Fibroblast of mammary gland (primary cell): ENCODE data around the gene CDR2L.
A peak's percentile ranks its signal among the peaks of the same experiment; 100 is the strongest.

Experiments used
- DNase-seq: peaks from one replicate; pipeline ENCODE4 v3.0.0-alpha.2; 2010; ENCODE audit warnings: low read depth
- H3K4me3 ChIP-seq: 2 replicates; pipeline ENCODE4 v1.5.1; 2011; ENCODE audit warnings: low read depth, mild to moderate bottlenecking, low read length, moderate library complexity; ENCODE audit not compliant: control insufficient read depth
- TF ChIP-seq, protein P1 (sequence below): conservative IDR thresholded peaks from 2 replicates; pipeline ENCODE4 v1.5.1; 2011; ENCODE audit warnings: low read depth, low read length, inconsistent platforms; ENCODE audit not compliant: control insufficient read depth, insufficient read depth

The CDR2L gene

DNA sequence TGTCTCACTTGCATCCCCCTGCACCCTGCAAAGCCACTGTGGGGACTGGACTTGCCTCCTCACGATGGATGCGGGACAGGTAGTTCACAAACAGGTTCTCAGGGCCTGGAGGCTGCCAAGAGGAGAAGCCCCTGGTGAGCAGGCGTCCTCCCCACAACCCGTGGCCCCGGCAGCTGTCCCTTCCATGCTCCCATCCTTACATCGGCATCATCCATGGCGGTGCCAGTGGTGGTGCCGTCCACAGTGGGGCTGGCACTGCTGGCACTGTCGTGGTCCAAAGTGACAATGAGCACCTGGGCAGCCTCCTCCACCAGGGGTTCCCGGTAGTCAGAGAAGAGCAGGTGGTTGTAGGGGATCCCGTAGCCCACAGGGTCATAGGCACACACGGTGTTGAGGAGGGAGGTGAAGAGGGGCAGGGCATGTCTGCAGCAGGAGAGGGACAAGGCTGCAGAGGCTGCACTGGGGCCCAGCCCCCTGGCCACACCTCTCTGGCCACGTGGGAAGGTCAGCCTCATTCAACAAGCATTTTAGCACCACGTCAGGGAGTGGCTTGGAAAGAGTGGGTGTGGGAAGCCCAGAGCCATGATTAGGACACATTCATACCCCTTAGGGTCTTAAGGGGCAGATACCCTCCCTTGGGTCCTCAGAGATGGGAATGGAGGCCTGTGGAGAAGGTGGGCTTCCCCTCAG, 27.5 kb upstream of the CDR2L start:
- TF ChIP-seq, protein P1, sequence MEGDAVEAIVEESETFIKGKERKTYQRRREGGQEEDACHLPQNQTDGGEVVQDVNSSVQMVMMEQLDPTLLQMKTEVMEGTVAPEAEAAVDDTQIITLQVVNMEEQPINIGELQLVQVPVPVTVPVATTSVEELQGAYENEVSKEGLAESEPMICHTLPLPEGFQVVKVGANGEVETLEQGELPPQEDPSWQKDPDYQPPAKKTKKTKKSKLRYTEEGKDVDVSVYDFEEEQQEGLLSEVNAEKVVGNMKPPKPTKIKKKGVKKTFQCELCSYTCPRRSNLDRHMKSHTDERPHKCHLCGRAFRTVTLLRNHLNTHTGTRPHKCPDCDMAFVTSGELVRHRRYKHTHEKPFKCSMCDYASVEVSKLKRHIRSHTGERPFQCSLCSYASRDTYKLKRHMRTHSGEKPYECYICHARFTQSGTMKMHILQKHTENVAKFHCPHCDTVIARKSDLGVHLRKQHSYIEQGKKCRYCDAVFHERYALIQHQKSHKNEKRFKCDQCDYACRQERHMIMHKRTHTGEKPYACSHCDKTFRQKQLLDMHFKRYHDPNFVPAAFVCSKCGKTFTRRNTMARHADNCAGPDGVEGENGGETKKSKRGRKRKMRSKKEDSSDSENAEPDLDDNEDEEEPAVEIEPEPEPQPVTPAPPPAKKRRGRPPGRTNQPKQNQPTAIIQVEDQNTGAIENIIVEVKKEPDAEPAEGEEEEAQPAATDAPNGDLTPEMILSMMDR = no peak
- H3K4me3 ChIP-seq = no peak overlapping the region
- peak; percentile 35 for DNase-seq

GRCh38 chr17:74960570-74961342, 26.7 kb upstream of the CDR2L start:
- H3K4me3 ChIP-seq = no peak overlapping the region
- TF ChIP-seq, protein P1 = no peak
- DNase-seq = peak; percentile 15

GRCh38 chr17:74961657-74962350, 25.6 kb upstream of the CDR2L start:
- no peak overlapping the region for H3K4me3 ChIP-seq
- TF ChIP-seq, protein P1 = peak; percentile 65
- peak; percentile 83 for DNase-seq

- H3K4me3 ChIP-seq = no peak overlapping the region
- TF ChIP-seq, protein P1 = no peak
- DNase-seq = no peak
Measured at GRCh38 chr17:74962622-74963394, 24.6 kb upstream of the CDR2L start.

DNA sequence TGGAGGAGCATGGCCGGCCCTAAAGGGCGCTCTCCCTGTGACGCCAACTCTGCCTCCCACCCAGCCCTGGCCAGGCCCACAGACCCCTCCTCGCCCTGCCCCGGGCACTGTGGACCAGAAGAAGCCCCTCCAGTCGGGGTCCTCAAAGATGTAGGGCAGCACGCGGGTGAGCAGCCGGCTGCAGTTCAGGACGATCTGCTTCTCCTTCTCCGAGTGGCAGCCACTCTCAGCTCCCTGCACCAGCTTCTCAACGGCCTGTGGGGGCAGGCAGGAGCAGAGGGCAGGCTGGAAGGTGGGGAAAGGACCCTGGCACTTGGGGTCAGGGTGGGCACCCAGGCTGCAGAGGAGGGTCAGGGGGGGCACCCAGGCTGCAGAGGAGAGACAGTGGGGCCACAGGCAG, 23.8 kb upstream of the CDR2L start:
- TF ChIP-seq, protein P1 = no peak
- no peak overlapping the region for H3K4me3 ChIP-seq
- DNase-seq = no peak

DNA sequence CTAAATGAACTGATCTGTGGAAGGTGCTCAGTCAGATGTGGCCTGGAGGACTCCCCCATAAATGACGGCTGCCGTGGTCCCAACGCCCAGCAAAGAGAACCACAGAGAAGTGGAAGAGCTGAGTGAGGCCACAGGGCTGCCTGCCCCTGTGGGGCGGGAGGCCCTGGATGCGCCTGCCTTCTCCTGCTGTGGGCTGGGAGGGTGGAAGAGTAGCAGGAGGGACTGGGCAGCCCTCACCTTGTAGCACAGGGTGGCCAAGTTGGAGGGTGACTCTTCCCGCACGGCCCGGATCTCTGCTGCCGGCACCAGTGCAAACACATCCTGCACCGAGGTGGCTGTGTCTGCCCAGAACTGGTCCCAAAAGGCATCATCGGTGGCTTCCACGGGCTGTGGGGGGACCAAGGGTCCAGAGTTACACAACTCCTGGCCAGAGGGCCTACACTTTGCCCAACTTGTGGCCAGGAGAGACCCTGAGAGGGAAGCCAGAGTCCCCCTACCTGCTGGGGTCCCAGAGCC, 23.1 kb upstream of the CDR2L start:
- H3K4me3 ChIP-seq = no peak overlapping the region
- DNase-seq = no peak
- TF ChIP-seq, protein P1 = no peak
